NCI-H2107 treated with DMSO at 0.1 percent for 48 hours (cell line): Measurements from ENCODE around the gene PDLIM5.
A peak's percentile ranks its signal among the peaks of the same experiment; 100 is the strongest.
"Not testable (repeated sequence)": the region's sequence is repeated elsewhere in the genome, so short reads cannot be mapped to it uniquely, and the experiment has no call there.

Source experiments
- DNase-seq: peaks from one replicate; lab custom pipeline; 2025; ENCODE audit not compliant: unreplicated experiment; lab: John Stamatoyannopoulos, UW

The PDLIM5 gene, protein sequence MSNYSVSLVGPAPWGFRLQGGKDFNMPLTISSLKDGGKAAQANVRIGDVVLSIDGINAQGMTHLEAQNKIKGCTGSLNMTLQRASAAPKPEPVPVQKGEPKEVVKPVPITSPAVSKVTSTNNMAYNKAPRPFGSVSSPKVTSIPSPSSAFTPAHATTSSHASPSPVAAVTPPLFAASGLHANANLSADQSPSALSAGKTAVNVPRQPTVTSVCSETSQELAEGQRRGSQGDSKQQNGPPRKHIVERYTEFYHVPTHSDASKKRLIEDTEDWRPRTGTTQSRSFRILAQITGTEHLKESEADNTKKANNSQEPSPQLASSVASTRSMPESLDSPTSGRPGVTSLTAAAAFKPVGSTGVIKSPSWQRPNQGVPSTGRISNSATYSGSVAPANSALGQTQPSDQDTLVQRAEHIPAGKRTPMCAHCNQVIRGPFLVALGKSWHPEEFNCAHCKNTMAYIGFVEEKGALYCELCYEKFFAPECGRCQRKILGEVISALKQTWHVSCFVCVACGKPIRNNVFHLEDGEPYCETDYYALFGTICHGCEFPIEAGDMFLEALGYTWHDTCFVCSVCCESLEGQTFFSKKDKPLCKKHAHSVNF

DNA sequence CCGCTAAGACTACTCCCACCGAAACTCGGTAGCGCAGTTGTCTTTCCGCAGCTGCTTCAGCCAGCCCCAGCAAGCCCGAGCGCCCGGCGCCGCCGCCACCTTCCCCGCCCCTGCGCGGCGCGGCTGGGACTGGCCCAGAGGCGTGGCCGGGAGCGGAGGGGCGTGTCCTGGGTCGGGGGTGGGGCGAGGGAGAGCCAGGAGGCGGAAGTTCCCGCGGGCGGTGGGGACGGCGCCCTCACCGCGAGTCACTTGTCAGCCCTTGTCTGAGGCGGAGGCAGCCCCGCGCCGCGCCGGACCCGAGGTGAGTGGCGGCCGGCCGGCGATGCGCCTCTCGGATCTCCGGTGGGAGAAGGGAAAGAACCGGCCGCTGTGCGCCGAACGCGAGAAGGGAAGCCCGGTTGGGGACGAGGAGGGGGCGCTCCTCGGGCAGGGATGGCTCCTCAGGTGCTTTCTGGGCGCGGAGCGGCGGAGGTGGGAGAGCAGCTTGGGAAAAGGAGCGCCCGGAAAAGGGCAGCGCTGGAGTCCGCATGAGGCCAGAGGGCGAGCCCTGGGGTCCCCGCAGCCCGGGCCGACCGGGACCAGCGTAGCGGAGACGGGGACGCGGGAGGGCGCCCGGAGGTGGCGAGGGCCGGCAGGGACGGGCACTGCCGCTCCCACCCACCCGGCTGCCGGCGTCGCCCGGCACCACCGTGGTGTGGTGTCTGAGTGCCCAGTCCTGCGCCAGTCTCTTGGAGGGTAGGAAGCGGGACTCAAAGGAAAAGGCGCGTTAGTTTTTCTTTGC is at the start of gene PDLIM5:
TSS of gene PDLIM5 (plus strand) at position 248 of the 781 bp plus-strand sequence. CDS start 3,347 bp downstream, outside the sequence.
- peak; percentile 26 for DNase-seq

DNA sequence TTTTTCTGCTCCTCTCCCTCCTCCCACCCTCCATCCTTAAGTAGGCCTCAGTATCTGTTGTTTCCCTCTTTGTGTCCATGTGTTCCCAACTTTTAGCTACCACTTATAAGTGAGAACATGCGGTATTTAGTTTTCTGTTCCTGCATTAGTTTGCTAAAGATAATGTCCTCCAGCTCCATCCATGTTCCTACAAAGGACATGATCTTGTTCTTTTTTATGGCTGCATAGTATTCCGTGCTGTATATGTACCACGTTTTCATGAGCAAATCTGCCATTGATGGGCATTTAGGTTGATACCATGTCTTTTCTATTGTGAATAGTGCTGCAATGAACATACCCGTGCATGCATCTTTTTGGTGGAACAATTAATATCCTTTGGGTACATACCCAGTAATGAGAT is 49.3 kb upstream of the PDLIM5 start:
- not testable (repeated sequence) for DNase-seq

DNA sequence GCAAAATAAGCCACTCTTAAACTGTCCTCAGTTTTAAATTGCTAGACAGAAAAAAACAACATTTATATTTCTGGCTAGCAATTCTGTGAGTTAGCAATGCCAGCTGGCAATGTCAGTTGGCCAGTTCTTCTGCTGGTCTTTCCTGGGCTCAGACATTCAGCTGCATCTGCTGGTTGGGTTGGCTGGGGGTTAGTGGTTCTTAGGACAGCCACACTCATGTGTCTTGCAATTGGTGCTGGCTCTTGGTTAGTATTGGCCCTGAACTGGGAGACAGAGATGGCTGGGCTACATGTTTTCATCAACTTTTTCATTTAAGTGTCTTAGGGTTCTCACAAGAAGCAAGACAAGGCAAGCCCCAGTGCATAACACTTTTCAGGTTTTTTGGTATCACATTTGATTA is 48.0 kb upstream of the PDLIM5 start:
- no peak for DNase-seq

DNA sequence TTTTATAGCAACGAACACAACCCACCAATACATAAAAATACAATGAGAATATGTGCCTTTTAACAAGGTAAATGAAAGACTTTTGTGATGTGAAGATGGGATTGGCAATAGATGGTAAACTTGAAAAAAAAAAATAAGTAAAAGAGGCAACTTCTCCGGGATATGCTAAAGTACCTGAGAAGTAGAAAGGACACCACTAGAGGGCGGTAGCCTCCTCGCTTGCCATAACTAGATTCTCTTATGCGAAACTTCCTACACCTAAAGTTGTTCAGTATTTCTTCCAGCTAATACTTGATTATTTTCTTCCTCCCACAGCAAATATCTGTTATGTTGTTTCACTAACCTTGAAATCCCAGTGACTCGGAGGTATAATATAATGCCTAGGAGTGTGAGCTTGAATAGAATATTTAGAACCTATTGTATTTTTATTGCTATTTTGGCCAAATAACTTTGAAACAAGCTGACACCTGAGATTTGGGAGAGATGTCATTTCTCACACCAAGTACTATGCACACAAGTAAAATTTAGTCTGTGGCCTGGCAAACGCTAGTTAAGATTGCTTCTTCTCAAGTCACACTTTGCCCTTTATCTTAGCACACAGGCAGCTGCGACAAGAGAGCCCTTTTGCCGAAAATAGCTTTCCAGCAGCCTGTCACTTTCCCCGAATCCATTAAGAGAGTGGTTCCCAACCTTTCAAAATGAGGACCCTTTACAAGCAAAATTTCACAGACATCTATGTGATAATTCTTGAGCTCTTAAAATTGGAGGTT is 44.9 kb upstream of the PDLIM5 start:
- peak; percentile 54 for DNase-seq

DNA sequence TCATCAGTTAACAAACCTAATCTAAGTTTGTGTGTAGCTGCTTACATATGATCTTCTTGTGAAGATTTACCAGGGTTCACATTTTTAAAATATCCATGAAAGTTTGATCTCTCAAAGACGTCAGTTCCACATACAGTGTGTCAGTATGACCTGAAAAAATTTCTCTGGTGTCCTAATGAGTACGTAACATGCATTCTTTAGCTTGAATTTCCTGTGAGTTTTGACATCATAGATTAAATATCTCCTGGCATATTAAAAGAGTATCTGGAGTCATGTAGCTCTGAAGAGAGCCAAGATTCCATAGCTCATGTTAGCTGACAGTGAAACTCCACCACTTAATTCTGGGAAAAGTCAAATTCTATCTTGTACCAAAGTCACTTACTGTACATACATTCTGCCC is 43.9 kb upstream of the PDLIM5 start:
- DNase-seq = no peak

DNA sequence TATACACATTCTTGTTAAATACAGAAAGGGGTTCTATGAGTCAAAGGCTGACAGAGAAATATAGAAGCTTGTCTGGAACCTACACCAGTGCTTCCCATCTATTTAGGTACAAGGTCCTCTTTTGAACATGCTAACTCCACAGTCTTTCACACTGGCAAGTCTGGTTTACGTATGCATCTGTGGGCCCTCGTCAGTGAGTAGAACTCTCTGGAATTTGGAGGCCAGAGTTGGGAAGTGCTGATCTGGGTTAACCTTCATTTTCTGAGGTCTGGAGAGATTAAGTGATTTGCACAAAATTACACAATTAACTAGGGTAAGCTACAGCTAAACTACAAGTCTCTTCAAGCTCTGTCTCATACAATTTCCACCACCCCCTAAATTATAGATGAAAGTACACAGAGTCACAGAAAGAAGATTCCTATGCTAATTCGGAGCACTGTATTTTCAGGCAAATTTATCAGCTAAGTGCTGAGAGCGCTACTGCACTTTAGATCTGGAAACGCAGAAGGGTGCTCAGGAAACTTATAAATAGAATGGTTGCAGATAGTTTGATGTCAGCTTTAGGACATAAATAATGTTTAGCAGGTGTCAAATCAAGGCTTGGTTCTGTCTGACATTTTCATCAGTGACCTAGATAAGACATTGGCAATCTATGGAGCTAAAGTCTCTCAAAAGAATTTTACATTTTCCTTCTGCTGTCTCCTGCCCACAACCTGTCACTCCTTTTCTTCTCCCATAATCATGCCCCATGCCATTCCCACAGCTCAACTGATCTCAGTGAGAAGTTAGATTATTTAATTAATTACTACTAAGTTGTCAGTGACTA is 43.0 kb upstream of the PDLIM5 start:
- DNase-seq = no peak

DNA sequence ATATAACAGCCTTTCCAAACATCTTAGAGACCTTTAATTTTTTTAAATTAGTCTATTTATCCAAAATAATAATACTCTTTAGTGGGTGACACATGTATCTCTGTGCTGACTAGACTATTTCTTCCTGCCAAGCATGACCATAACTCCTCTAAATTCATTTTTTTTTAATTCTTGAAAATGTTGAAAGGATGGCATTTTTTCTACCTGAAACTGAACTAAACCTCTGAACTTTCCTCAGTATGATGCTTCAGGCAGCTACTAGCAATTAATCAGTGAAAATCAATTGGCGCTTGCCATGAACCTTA is 42.4 kb upstream of the PDLIM5 start:
- DNase-seq = no peak

DNA sequence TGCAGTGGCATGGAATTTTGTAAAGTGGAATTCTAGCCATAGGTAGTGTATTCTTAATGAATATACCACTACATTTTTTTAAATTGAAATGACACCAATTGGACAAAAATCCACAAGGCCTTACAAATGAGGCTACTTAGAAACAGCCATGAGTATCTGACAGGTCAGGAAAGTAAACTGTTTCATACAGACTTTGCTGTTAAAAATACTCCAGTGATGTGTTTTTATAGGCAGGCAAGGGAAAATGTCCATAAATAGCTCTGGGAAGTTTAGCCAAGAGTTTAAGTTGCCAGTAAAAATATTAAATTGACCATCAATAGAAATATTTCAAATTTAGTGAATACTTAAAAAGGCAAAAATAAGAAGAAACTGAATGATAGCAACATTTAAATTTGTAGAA is 41.8 kb upstream of the PDLIM5 start:
- DNase-seq = no peak

DNA sequence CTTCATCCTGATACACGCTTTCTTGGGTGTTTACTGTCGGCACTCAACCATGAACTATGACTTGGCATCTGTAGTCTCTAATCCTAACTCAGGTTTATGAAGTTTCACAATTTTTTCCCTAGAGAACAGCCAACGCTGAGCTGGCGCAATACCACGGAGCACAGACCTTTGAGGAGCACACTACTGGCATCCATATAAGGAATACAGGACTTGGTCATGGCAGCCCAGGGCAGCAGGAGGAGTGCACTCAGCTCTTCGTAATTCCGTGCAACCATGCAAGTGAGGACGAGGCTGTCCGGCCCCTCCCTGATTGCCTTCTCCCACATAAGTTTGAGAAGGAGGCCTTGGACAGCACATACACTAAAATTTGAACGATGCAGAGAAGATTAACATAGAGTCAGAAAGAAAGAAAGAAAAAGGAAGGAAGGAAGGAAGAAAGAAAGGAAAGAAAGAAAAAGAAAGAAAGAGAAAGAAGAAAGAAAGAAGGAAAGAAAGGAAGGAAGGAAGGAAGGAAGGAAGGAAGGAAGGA is 41.0 kb upstream of the PDLIM5 start:
- DNase-seq = no peak

DNA sequence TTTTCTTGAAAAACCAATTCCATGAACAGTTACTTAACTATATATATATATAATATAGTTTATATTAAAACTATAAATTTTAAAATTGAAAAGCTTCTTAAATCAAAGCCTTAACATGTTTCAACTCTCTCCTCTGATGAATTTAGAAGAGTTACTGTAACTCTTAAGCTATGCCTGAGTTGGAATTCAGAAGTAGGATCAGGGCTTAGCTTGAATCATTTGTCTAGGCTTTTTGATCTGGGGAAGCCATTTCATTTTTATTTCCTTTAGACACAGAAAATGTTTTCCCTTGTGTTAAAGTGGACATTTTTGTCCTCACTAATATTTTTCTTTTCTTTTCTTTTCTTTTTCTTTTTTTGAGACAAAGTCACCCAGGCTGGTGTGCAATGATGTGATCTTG is 40.4 kb upstream of the PDLIM5 start:
- DNase-seq = no peak

DNA sequence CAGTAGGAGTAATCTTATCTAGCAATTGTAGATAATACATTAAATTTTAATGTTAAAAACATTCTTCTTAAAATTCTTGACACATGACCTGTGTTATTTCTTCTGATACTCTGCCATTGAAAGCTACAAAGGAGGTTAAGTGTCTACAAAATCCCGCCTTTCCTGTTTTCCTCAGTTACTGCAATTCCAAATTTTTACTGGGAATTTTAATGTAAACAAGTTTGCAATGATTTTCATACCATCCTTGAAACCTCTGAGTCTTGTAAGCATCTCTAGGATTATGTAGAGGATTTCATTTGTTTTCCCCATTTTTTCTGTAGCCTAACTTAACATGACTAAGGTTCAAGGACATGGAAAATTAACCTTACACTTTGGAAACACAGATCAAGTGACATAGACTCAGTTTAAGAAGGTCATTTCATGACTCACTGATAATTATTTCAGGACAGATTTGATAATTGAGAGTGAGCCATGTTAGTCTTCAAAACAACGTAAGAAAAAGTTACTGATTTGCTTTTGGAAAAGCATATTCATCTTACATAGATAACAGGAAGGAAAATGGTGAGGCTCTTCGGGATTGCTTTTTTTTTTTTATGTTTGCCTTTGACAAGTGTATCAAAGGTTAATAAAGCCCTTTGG is 39.6 kb upstream of the PDLIM5 start:
- DNase-seq = no peak

DNA sequence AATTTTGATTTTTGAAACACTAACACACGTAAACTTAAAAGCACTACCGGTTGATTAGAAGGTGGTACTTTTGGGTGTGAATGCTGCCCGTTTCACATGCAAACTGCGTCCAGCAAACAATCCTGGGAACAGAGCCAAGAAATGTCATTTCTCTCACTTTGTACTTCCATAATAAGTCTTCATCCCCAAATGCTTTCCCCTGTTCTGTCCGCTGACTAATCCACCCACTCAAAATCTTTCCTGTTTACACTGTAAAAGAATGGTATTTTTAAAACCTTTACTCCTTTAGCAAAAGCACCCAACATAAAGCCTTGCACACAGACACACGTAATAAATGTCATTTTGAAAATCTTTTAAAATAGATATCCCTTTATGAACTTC is 39.1 kb upstream of the PDLIM5 start:
- DNase-seq = no peak

DNA sequence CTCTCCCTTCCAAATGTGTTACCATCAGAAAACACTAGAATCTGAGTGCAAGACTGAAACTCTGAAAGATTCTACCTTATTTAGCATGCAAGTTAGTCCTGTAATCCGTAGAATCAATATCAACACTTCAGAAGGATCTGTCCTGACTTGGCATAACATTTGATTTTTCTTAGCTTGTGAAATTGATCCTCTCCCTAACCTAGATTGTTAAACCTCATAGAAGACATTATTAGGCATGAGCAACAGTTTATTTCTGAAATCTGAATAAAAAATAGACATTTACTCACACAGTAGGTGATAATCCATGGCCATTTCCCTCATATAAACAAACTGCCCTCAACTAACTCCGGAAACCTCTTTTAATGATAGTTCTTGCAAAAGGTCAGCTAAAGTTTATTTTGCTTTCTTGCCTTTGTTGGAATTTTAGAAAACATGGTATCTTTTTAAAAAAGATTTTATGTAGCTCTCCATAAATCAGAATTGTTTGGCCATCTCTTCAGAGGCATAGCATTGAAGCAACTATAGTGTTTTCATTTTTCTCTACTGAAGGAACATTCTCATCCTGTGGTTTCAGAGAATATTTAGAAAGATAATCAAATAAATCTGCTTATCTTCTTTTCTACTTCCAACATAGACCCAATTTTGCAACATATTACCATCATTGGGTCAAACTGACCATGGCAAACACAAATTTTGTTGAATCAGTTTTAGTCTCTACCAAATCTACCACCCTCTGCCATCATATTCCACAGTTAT is 38.5 kb upstream of the PDLIM5 start:
- DNase-seq = no peak

DNA sequence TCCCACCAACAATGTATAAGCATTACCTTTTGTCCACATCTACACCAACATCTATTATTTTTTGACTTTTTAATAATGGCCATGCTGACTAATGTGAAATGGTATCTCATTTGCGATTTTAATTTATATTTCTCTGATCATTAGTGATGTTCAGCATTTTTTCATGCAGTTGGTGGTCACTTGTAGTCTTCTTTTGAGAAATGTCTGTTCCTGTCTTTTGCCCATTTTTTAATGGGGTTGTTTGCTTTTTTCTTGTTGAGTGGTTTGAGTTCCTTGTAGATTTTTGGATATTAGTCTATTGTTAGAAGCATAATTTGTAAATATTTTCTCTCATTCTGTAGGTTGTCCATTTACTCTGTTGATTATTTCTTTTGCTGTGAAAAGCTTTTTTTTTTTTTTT is 36.8 kb upstream of the PDLIM5 start:
- no peak for DNase-seq

DNA sequence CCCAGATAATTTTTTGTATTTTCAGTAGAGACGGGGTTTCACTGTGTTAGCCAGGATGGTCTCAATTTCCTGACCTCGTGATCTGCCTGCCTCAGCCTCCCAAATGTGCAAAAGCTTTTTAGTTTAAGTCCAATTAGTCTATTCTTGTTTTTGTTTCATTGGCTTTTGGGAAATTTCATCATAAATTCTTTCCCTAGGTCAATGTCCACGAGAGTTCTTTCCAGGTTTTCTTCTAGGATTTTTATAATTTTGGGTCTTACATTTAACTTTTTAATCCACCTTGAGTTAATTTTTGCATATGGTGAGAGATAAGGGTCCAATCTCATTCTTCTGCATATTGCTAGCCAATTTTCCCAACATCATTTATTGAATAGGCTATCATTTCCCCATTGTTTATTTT is 36.3 kb upstream of the PDLIM5 start:
- no peak for DNase-seq

DNA sequence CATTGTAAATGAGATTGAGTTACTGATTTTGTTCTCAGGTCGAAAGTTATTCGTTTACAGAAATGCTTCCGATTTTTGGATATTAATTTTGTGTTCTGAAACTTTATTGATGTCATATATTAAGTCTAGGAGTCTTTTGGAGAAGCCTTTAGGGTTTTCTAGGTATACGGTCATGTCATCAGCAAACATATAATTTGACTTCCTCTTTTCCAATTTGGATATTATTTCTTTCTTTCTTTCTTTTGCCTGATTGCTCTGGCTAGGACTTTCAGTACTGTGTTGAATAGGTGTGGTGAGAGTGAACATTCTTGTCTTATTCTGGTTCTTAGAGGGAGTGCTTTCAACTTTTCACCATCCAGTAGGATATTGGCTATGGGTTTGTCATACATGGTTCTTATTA is 35.4 kb upstream of the PDLIM5 start:
- no peak for DNase-seq

DNA sequence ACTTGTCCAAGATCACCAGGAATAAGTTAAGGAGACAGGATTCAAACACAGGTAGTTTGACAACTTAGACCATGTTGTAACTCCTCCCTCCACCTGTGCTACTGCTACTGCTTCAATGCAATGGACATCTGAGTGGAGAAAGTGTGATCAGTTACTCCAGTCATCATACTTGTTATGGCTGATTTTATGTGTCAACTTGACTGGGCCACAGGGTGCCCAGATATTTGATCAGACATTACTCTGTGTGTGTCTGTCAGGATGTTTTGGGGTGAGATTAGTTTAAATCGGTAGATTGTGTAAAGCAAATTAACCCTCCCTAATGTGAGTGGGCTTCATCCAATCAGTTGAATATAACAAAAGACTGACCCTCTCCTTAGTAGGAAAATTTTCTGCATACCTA is 34.8 kb upstream of the PDLIM5 start:
- no peak for DNase-seq

DNA sequence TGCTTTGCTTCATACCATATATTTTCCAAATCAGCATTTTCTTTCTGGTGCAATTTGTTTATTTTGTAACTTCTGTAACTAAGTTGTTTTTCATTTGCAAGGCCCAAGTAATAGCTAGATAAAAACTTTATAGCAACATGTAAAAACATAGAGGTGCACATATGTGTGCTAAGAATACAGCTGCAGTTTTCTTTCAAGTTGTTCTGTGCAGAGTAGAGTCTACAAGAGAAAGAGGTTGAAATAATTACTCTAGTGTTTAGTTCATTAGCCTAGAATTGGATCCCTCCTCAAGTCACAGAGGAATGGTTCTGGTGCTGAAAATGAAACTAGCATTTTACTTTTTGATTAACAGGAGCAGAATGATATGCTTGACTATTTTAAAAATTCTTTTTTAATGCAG is 32.2 kb upstream of the PDLIM5 start:
- DNase-seq = no peak

DNA sequence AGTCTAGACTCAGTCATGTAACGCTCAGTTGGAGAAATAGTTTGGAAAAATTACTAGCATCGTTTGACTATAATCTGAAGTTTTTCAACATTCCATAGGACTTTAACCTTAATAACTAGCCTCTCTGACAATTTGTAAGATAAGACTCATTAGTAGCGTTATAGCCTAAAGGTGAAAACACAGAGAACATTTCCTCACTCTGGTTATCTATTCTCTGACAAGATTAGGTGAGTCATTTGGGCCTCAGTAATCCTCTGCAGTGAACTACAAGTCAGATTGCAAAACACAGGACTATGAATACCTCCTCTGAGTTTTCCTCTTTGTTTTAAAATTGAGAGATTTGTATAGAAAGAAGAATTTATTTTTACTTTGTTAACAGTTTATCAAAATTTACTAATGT is 31.8 kb upstream of the PDLIM5 start:
- no peak for DNase-seq
